Measurements from ENCODE around the gene FGF12.

The FGF12 gene

DNA sequence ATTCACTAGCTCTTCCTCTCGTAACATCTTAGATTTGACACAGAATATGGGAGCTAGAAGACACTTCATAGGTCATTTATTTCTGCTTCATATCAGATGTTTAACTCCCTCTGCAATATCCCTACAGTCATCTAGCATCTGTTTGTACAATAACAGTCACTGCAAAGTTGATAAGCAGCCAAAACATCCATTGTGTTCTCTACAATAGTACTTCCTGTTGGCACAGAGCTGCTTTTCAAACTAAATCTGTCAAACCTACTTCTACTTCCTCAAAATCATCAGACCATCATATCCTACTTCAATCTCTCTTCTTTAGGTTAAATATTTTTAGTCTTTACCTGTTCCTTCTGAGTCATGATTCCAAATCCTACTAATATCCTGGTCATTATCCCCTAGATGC, 233.2 kb downstream of the FGF12 start:
- no peak for DNase-seq (ENCODE audit: low read depth)

DNA sequence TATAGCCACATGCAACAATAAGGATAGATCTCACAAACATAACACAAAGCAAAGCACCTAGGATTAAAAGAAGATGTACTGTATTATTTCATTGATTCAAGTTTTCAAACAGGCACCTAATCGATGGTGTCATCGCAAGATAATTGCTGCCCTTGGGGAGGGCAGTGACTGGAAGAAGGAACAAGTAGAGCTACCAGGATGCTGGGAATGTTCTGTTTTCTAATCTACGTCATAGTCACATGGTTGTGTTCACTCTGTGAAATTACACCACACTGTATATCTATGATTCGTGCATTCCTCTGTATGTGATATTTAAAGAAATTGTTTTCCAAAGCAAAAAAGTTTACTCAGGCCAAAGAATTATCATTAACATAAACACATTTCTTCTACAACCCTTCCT, 236.6 kb downstream of the FGF12 start:
- DNase-seq (ENCODE audit: low read depth), result no peak

- DNase-seq (ENCODE audit: low read depth), result no peak
Observed at GRCh38 chr3:192489579-192489978, 237.8 kb downstream of the FGF12 start.

- DNase-seq (ENCODE audit: low read depth), result no peak
Observed at GRCh38 chr3:192487033-192487432, 240.3 kb downstream of the FGF12 start.

DNA sequence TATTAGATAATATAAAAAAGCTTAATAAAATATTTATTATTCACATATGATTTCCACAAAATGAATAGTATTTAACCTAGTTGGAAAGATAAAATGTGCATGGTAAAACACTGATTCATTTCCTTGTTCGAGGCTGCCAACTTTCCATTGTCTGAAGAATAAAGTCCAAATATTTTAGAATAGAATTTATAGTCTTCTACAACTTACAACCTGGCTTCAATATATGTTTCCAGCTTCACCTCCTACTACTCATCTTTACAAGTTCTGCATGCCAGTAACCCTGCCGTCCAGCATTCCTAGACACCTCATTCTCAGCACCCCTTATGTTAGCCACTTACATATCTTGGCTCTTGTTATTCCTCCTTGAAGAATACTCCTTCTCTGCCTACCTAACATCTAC, 244.5 kb downstream of the FGF12 start:
- DNase-seq (ENCODE audit: low read depth), result no peak

GRCh38 chr3:192482391-192482790, 244.9 kb downstream of the FGF12 start:
- DNase-seq (ENCODE audit: low read depth), result no peak

DNA sequence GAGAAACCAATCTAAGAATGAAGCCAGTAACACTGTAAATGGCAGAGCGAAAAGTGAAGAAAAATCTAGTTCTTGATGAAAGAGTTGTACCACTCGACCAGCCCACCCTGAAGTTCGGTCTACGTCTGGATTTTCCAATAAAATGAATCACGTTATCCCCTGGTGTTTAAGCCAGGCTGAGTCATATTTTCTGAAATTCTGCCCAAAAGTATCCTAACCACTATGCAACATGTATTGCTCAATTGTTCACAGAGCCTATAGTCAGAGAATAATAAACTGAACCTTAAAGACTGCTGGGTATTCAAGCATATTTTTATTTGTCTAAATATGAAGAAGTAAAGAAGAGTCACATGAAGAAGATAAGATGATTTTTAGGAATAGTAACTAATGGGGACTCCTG, 245.7 kb downstream of the FGF12 start:
- DNase-seq (ENCODE audit: low read depth), result no peak

DNA sequence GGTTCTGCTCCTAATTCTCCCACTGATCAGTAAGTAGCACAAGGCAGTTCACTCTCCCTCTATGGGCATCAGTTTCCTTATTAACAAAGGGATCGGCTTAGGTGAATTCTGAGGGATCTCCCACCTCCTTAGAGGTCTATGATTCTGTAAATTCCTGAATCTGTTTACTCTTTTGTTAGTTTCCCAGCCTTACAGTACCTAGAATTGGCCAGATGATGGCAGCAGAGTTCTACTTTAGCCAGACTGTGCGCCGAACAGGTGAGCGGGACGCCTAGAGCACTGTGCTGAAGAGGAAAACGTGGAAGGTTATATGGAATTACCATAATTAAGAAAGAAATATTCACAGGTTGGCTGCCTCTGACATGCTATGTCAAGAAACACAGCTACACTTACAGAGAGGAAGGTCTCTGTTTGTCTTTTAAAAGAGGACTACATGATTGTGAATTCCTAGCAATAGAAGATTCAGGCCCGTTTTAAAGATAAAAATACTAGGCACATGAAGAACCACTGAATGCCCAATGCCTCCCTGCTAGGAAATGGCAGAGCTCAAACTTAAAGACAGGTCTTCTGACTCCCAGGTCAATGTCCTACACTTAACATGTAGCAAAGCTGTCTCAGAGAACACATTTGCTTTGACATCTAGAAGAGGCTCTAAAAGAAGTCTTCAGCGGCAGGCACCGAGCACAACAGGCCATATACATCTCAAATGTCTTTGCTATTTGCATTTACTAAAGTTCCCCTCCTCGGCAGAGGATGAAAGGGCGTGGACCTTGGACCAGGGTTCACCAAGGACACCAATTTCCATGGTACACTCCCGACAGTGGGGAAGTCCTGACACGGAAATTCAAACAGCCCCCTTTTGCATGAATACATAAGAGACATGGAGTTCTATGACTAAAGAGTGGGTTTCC, 259.9 kb downstream of the FGF12 start:
- no peak for DNase-seq (ENCODE audit: low read depth)

GRCh38 chr3:192449036-192449435, 278.3 kb downstream of the FGF12 start:
- DNase-seq (ENCODE audit: low read depth), result no peak

DNA sequence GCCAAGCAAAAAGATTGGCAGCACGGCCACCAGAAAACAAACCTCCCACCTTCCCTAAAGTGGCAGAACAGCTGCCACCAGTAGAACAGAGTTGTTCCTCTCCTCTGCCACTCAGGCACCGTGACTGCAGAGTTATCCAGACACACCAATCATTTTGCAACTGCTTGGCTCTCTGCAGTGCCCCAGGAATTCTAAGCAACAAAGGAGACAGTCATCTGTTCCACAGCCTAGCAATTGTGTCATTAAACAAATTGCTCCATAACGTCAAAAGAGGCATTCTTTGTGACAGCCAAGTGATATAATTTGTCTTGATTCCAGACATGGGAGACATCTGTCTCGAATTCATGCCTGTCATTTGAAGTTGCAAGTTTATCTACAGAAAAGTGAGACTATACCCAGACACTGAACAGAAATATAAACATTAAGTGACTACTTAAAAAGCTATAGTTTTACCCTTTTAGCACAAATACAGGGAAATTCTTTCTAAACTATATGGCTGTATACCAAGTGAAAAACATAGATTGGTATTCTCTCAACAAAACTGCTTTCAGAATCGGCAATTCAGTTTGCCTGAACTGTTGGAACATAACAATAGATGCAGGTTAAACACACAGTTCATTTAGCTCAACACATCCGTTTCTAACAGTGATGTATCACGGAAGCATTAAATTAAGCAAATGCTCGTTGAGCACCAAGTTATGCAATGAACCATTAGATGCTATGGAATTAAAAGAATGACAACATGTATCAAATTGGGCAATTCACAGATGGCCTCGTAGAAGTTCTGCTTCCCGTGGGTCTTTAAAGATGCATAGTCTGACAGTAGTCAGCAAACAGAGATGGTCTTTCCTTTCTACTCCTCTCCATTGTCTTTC, 281.3 kb downstream of the FGF12 start:
- DNase-seq (ENCODE audit: low read depth), result no peak

DNA sequence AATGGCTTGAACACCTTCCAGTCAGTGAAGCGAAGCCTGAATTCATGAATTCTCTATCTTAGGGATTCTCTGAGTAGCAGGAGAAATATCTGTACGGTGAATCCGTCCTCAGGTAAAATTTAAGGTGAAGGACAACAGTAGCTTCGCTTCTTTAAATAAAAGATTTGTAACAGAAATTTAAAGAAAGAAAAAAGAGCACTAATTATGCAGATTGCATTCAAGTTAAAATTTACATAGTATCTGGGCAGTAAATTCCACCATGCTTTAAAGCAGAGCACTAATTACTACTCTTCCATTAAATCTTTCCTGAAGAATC, 282.6 kb downstream of the FGF12 start:
- DNase-seq (ENCODE audit: low read depth), result no peak

GRCh38 chr3:192444096-192444790, 283.1 kb downstream of the FGF12 start:
- no peak for DNase-seq (ENCODE audit: low read depth)

DNA sequence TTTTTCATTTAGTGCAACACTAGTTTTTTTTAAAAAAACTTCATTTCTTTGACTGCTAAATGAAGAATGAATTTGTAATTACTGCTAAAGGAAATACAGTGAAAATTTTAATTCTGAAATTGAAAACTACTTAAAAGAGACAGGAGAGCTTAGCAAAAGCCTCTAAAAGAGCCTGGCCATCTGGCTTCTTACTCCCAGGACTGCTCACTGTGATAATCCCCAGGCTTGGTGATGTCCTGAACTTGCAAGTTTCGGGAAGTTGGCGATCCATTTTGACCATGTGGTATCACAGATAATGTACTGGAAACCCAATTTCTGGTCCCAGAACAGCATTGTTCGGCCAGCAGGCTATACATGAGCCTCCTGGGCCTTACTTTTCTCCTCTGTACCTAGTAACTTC, 292.1 kb downstream of the FGF12 start:
- DNase-seq (ENCODE audit: low read depth), result no peak

DNA sequence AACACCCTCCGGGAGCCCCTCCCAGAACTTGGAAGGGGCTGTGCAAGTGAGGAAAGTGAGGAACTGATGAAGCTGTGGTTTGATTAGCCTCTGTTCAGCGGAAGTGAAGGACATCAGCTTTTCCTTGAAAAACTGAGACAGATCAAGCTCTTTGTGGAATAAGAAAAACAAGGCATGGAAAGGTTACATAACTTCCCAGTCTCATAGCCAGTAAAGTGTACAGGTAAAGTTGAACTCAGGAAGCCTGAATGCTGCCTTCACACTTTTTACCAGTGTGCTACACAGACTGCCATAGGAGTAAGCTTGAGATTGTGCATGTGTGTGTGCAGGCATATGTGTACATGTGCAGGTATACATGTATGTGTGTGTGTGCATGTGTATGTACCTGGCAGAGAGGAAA, 293.2 kb downstream of the FGF12 start:
- no peak for DNase-seq (ENCODE audit: low read depth)

DNA sequence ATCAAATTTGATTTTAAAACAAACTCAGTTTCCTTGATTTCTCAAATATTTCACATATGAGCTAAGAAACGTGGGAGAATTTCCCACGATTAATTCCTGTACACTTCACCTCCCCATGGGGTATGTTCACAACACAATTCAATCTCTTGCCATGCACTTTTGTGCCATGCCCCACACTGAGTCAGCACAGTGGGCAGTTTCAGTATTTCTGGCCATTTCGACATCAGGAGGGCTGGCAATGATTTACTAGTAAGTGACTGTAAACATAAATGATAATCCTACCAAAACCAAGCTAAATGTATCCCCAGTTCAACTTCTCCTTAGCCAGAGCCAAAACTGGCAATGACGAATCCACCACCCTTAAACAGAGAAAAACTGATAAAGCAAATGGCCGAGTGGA, 293.6 kb downstream of the FGF12 start:
- no peak for DNase-seq (ENCODE audit: low read depth)

DNA sequence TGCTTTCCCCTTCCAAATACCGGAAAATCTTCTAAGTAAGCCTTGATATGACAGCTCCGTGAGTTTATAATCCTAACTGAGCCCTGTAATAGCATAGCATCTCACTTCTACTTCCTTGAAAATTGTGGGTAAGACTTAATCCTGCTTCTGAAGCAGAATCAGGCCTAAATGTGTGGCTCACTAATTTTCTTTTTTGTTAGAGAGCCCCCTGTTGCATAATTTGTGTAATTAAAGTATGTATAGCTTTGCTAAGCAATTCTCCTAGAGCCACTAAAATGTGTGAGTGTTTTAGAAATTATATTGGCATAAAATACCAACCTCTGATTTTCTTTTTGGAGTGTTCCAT, 304.4 kb downstream of the FGF12 start:
- no peak for DNase-seq (ENCODE audit: low read depth)

GRCh38 chr3:192422321-192422996, 304.9 kb downstream of the FGF12 start:
- DNase-seq (ENCODE audit: low read depth), result no peak

DNA sequence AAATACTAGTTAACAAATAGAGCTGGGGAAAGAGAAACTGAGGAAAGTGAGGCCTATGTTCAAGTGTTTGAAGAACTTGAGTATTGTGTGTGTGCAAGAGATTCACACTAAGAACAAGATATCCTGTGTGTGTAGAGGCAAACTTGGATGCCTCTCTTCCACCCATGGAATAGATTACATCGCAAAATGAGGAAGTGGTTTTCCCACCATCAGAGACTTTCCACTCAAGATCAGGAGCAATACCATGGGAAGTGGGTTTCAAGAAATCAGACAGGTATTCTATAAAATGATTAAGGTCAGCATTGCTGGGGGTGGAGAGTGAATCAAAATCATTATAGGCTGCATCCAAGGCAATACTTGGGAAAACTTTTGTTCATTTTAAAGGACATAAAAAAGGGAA, 308.0 kb downstream of the FGF12 start:
- no peak for DNase-seq (ENCODE audit: low read depth)

- no peak for DNase-seq (ENCODE audit: low read depth)
Observed at GRCh38 chr3:192417559-192418055, 309.7 kb downstream of the FGF12 start.

DNA sequence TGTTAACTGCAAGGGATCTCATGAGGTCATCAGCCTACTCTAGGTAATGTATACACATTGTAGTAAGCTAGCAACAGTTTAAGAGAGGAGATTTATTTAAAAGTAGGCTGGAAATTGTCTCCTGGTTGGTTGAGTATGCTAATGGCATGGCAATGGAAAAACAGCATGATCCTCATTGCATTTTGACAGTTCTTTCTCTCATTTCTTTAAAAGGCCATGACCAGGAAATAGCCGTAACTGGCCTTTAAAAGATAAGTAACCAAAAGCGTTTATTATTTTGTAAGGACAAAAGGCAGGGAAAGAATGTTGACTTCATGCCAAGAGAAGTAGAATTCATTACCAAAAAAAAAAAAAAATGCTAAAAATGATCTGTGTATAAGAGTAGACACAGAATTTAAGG, 310.3 kb downstream of the FGF12 start:
- DNase-seq (ENCODE audit: low read depth), result no peak

- DNase-seq (ENCODE audit: low read depth), result no peak
Observed at GRCh38 chr3:192413461-192413860, 313.9 kb downstream of the FGF12 start.

DNA sequence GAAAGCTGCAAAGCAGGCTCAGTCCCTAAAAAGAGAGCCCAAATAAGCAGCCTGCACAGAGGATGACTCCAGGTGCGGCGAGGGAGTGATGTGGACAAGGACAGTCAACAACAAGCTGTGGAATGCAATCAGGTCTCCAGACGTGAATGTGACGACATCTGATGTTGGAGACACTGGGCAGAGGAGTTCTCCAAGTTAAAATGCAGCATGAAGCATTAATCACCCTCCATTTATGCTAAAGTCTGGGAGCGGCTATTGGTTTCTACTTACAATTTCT, 316.7 kb downstream of the FGF12 start:
- DNase-seq (ENCODE audit: low read depth), result no peak

All from stimulated activated CD8-positive, alpha-beta memory T cell treated with anti-CD3 and anti-CD28 coated beads, Interleukin-12 subunit alpha, Interleukin-12 subunit beta, amount 100 ng/mL, for 4 hours (primary cell).